ENCODE measurements around the gene NFATC1.

Gene NFATC1

DNA sequence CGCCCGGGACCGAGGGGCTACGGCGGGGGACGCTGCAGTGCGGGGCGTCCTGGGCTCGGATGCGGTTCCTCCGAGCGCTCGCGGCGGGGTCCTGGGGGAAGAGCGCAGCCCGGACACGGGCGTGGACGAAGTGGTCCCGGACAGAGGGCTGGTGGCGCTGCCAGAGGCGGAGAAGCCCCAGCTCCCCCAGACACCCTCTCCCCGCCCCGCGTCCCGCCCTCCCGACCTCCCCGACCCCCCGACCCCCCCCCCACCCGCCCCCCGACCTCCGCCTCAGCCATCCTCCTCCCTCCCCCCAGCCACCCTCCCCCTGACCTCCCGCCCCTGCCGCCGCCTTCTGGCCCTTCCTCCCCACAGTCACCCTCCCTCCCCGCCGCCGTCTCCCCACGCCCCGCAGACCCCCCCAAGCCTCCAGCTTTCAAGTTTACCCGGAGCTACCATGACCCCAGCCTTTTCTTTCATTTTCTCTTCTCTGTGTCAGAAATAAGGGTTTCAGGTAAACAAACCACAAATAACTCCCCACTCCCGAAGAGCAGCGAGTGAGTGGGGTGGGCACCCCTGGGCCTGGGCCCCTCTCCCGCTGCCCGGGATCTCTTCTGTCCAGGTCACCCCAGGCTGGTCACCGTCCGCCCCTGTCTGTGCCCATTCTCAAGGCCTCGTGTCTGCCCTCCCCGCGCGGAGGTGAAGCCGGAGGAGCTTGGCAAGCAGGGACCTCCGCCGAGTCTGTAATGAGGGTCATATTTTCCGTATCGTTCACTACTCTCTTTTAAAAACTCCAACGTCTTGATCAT is 5.1 kb downstream of the NFATC1 start:
- Histone ChIP-seq H3K4me1 (ENCODE audit: control insufficient read depth, low read length) (peaks cover 82% of the 10 kb centered on the region), H3K27ac (ENCODE audit: low read depth, low read length) (peak overlapping the region; percentile 40), H3K9me2 (replicated peaks; ENCODE audit: control insufficient read depth, low read length) (no peaks in the 10 kb centered on the region), H3F3A (ENCODE audit: control insufficient read depth, insufficient read depth) (peaks cover 18% of the 10 kb centered on the region), H3K27me3 (ENCODE audit: control insufficient read depth, low read length) (peaks cover 9% of the 10 kb centered on the region), H3K4me3 (ENCODE audit: low read length) (peak overlapping the region; percentile 87), H3K36me3 (ENCODE audit: control insufficient read depth, low read length) (peaks cover 24% of the 10 kb centered on the region), H4K20me1 (ENCODE audit: control insufficient read depth, insufficient read depth, low read depth, low read length) (0 out of 2 replicates have a peak, but pooled peaks cover 6% of the 10 kb centered on the region), H3K79me2 (ENCODE audit: control insufficient read depth, low read length) (peaks cover 85% of the 10 kb centered on the region), H3K4me2 (ENCODE audit: low read length) (peak overlapping the region; percentile 78), H3K9me3 (ENCODE audit: control insufficient read depth, insufficient read depth, low read length) (no peaks in the 10 kb centered on the region)
- TF ChIP-seq, protein P1, sequence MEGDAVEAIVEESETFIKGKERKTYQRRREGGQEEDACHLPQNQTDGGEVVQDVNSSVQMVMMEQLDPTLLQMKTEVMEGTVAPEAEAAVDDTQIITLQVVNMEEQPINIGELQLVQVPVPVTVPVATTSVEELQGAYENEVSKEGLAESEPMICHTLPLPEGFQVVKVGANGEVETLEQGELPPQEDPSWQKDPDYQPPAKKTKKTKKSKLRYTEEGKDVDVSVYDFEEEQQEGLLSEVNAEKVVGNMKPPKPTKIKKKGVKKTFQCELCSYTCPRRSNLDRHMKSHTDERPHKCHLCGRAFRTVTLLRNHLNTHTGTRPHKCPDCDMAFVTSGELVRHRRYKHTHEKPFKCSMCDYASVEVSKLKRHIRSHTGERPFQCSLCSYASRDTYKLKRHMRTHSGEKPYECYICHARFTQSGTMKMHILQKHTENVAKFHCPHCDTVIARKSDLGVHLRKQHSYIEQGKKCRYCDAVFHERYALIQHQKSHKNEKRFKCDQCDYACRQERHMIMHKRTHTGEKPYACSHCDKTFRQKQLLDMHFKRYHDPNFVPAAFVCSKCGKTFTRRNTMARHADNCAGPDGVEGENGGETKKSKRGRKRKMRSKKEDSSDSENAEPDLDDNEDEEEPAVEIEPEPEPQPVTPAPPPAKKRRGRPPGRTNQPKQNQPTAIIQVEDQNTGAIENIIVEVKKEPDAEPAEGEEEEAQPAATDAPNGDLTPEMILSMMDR (IDR thresholded peaks at IDR 0.05; ENCODE audit: low read depth, low read length, poor library complexity, severe bottlenecking): no peak
- TF ChIP-seq EZH2phosphoT487 (IDR thresholded peaks at IDR 0.05; ENCODE audit: borderline replicate concordance, low read length): no peak

DNA sequence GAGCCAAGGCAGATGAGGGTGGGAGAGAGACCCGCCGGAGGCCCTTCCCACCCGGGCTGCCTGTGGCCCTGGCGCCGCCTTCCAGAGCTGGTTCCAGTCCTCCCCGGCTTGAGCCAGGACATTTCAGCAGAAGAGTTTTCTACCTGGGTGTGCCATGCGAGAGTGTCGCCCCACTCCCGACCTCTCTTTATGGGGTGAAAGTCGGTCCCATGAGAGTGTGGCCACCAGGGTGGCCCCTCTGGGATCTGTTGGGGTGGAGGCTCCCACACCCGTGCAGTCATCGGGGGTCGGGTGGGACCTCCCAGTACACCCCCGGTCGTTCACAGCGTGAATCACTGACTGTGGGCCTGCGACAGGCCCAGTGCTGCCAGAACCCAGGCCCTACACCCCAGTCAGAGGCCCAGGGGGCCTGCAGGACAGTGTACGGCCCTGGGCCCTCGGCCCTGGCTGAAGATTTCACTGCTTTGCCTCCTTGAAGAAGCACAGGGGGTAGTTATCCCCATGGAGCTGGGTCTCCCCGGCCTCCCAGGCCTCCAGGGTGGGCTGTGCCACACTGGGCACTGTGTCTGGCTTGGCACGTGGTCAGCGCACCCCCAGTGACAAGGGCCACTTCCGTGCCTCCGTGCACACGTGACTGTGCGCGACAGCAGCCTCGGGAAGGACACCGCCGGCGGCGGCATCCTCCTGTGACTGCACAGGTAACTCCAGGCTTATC is 5.9 kb downstream of the NFATC1 start:
- Histone ChIP-seq H3K4me2 (ENCODE audit: low read length) (peak overlapping the region; percentile 71), H3K79me2 (ENCODE audit: control insufficient read depth, low read length) (peaks cover 91% of the 10 kb centered on the region), H3K9me2 (replicated peaks; ENCODE audit: control insufficient read depth, low read length) (no peaks in the 10 kb centered on the region), H3K36me3 (ENCODE audit: control insufficient read depth, low read length) (peaks cover 24% of the 10 kb centered on the region), H3F3A (ENCODE audit: control insufficient read depth, insufficient read depth) (peaks cover 18% of the 10 kb centered on the region), H3K27ac (ENCODE audit: low read depth, low read length) (no peak overlapping the region), H3K4me1 (ENCODE audit: control insufficient read depth, low read length) (peaks cover 88% of the 10 kb centered on the region), H3K9me3 (ENCODE audit: control insufficient read depth, insufficient read depth, low read length) (no peaks in the 10 kb centered on the region), H3K27me3 (ENCODE audit: control insufficient read depth, low read length) (peaks cover 6% of the 10 kb centered on the region), H3K4me3 (ENCODE audit: low read length) (peak overlapping the region; percentile 50; the same call in 1 of the 2 replicates), H4K20me1 (ENCODE audit: control insufficient read depth, insufficient read depth, low read depth, low read length) (0 out of 2 replicates have a peak, but pooled peaks cover 6% of the 10 kb centered on the region)
- TF ChIP-seq, protein P1 (IDR thresholded peaks at IDR 0.05; ENCODE audit: low read depth, low read length, poor library complexity, severe bottlenecking): no peak
- no peak for TF ChIP-seq EZH2phosphoT487 (IDR thresholded peaks at IDR 0.05; ENCODE audit: borderline replicate concordance, low read length)

DNA sequence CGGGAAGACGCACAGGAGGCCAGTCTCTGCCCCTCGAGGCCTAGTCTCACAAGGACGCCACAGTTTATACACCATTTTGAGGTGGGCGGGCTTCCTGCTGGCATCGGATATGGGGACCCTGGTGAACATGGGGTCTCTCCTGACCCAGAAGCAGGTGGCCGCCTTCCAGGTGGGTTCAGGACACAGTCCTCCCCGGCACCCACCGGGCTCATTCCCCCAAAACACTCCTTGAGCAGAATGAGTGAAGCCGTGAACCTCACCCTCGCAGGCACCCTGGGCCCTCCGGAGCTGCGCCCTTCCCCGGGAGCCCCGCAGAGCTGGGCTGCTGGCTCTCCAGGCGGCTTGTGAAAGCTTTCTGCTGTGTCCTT is 6.5 kb downstream of the NFATC1 start:
- 0 out of 2 replicates have a peak, but pooled peaks cover 6% of the 10 kb centered on the region for H4K20me1 ChIP-seq (ENCODE audit: control insufficient read depth, insufficient read depth, low read depth, low read length)
- H3K79me2 ChIP-seq (ENCODE audit: control insufficient read depth, low read length): peaks cover 91% of the 10 kb centered on the region
- peaks cover 3% of the 10 kb centered on the region; the same call in 1 of the 2 replicates for H3K27me3 ChIP-seq (ENCODE audit: control insufficient read depth, low read length)
- no peak overlapping the region for H3K27ac ChIP-seq (ENCODE audit: low read depth, low read length)
- peak overlapping the region; percentile 71 for H3K4me2 ChIP-seq (ENCODE audit: low read length)
- H3K4me1 ChIP-seq (ENCODE audit: control insufficient read depth, low read length): peaks cover 84% of the 10 kb centered on the region
- H3K4me3 ChIP-seq (ENCODE audit: low read length): peak overlapping the region; percentile 50; the same call in 1 of the 2 replicates
- no peak for TF ChIP-seq EZH2phosphoT487 (IDR thresholded peaks at IDR 0.05; ENCODE audit: borderline replicate concordance, low read length)
- TF ChIP-seq, protein P1 (IDR thresholded peaks at IDR 0.05; ENCODE audit: low read depth, low read length, poor library complexity, severe bottlenecking): no peak
- H3K9me2 ChIP-seq (replicated peaks; ENCODE audit: control insufficient read depth, low read length): no peaks in the 10 kb centered on the region
- H3K36me3 ChIP-seq (ENCODE audit: control insufficient read depth, low read length): peaks cover 24% of the 10 kb centered on the region
- H3F3A ChIP-seq (ENCODE audit: control insufficient read depth, insufficient read depth): peaks cover 15% of the 10 kb centered on the region
- H3K9me3 ChIP-seq (ENCODE audit: control insufficient read depth, insufficient read depth, low read length): no peaks in the 10 kb centered on the region
